Measurements from ENCODE around the gene KCNK17. TPM values are rescaled to one million over a fixed set of nuclear protein-coding genes. Genes with fewer than 3 reads are reported as not detected.

Gene KCNK17
- total and polyA plus RNA-seq, 2 donors (not counting 3 experiments of a cell fraction or from before 2014, with no cell fraction given) = not detected

- H3K9me3 ChIP-seq (replicated peaks; ENCODE audit: control insufficient read depth, insufficient read depth, low read length) = no peaks in the 10 kb centered on the region
- no peak overlapping the region for H2AFZ ChIP-seq (ENCODE audit: low read depth, low read length)
- H3K9ac ChIP-seq (replicated peaks; ENCODE audit: extremely low read depth, insufficient read depth, low read length) = no peak overlapping the region
- H3K27ac ChIP-seq (ENCODE audit: insufficient read depth, low read depth, low read length) = no peak overlapping the region
- DNase-seq (ENCODE audit: low read depth, low spot score) (no peak), FAIRE-seq (no peak)
- intact Hi-C loops (cut with micrococcal nuclease) (no loop called here), dilution Hi-C loops (cut with MboI; ENCODE audit: extremely low pct_ligation_motif_present, low sequenced_read_pairs) (no loop called here)
- no peaks in the 10 kb centered on the region for H3K79me2 ChIP-seq (ENCODE audit: control insufficient read depth, insufficient read depth, low read length)
- CTCF ChIA-PET = interaction anchor here (1.1 to 1.2 kb wide), 2 partner anchors 8 to 526 kb away, joined by 3 read pairs; no protein-coding TSS in a partner anchor
- BruUV-seq (replicated peaks) = no TSS peak
- H3K36me3 ChIP-seq (ENCODE audit: control insufficient read depth in 2 of 2, extremely low read depth in 1 of 2, insufficient read depth in 2 of 2, low read length in 2 of 2) = no peaks in the 10 kb centered on the region
- H3K4me2 ChIP-seq (ENCODE audit: insufficient read depth, low read length) = no peak overlapping the region
- no peaks in the 10 kb centered on the region for H3K9me1 ChIP-seq (replicated peaks; ENCODE audit: control insufficient read depth, extremely low read depth, insufficient read depth, low read length)
- no peaks in the 10 kb centered on the region for H4K20me1 ChIP-seq (replicated peaks; ENCODE audit: control insufficient read depth, extremely low read depth, insufficient read depth, low read length)
- POLR2A ChIA-PET = no interaction called here
- H3K4me3 ChIP-seq (replicated peaks in 1 of 3; ENCODE audit: insufficient read depth in 1 of 3, low read depth in 1 of 3, low read length in 3 of 3) = no peak overlapping the region
- TF ChIP-seq, protein P1, sequence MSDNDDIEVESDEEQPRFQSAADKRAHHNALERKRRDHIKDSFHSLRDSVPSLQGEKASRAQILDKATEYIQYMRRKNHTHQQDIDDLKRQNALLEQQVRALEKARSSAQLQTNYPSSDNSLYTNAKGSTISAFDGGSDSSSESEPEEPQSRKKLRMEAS (IDR thresholded peaks at IDR 0.05; ENCODE audit: insufficient read depth, insufficient read length) = no peak
- TF ChIP-seq GATA2 (IDR thresholded peaks at IDR 0.05; ENCODE audit: insufficient read depth, insufficient read length, low read depth, low read length) = no peak
- TF ChIP-seq FOS (IDR thresholded peaks at IDR 0.05; ENCODE audit: borderline replicate concordance, insufficient read depth, low read length) = no peak
- TF ChIP-seq JUN (IDR thresholded peaks at IDR 0.05; ENCODE audit: borderline replicate concordance, insufficient read depth, insufficient read length, low read depth) = no peak
- TF ChIP-seq, protein P2, sequence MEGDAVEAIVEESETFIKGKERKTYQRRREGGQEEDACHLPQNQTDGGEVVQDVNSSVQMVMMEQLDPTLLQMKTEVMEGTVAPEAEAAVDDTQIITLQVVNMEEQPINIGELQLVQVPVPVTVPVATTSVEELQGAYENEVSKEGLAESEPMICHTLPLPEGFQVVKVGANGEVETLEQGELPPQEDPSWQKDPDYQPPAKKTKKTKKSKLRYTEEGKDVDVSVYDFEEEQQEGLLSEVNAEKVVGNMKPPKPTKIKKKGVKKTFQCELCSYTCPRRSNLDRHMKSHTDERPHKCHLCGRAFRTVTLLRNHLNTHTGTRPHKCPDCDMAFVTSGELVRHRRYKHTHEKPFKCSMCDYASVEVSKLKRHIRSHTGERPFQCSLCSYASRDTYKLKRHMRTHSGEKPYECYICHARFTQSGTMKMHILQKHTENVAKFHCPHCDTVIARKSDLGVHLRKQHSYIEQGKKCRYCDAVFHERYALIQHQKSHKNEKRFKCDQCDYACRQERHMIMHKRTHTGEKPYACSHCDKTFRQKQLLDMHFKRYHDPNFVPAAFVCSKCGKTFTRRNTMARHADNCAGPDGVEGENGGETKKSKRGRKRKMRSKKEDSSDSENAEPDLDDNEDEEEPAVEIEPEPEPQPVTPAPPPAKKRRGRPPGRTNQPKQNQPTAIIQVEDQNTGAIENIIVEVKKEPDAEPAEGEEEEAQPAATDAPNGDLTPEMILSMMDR (IDR thresholded peaks at IDR 0.05; ENCODE audit: extremely low read depth in 1 of 2, insufficient read depth in 1 of 2, low read depth in 1 of 2, low read length in 2 of 2) = no peak
- H3K4me1 ChIP-seq (ENCODE audit: control insufficient read depth, extremely low read depth, insufficient read depth, low read length) = no peaks in the 10 kb centered on the region
- H3K27me3 ChIP-seq (ENCODE audit: control insufficient read depth in 2 of 2, insufficient read depth in 2 of 2, low read length in 2 of 2) = peaks cover 0 to 2% of the 10 kb centered on the region in 2 experiments
Measured at GRCh38 chr6:39339096-39339867, 25.1 kb upstream of the KCNK17 start.
